GM12878 (cell line): ENCODE results near the gene CAV2.

Experiments
- IKZF1 ChIP-seq: fragments of 450-650 bp; conservative IDR thresholded peaks from 2 replicates; pipeline ENCODE4 v1.6.1; 2017; ENCODE audit warnings: antibody characterized with exemption, mild to moderate bottlenecking
- PML ChIP-seq: IDR thresholded peaks from 2 replicates; pipeline ENCODE4 v1.6.1; 2012; ENCODE audit warnings: low read length, inconsistent platforms
- POLR2A ChIP-seq: IDR thresholded peaks from 2 replicates; pipeline ENCODE4 v1.6.1; 2011; ENCODE audit warnings: low read depth, mild to moderate bottlenecking, low read length
- SREBF2 ChIP-seq: IDR thresholded peaks from 2 replicates; pipeline ENCODE4 v1.6.1; 2012; ENCODE audit warnings: mild to moderate bottlenecking, low read length
- USF2 ChIP-seq: IDR thresholded peaks from 2 replicates; pipeline ENCODE4 v1.6.1; 2011; ENCODE audit warnings: low read depth, low read length, improper control_type of control experiment, borderline replicate concordance
- TF ChIP-seq, protein P1 (sequence below): IDR thresholded peaks from 2 replicates; pipeline ENCODE4 v1.6.1; 2012; ENCODE audit warnings: low read depth, low read length, improper control_type of control experiment
- TF ChIP-seq, protein P2 (sequence below), 3 experiments: IDR thresholded peaks in 2 of 3; conservative IDR thresholded peaks in 1 of 3; 2 replicates each; pipeline ENCODE4 v1.5.1; 2011; ENCODE audit warnings: low read depth in 3 of 3, low read length in 3 of 3, mild to moderate bottlenecking in 3 of 3, control low read depth in 2 of 3, moderate library complexity in 2 of 3, inconsistent platforms in 1 of 3, mixed read lengths in 1 of 3; ENCODE audit not compliant: control insufficient read depth in 2 of 3, insufficient read depth in 1 of 3; ENCODE audit errors: extremely low read depth in 1 of 3

DNA sequence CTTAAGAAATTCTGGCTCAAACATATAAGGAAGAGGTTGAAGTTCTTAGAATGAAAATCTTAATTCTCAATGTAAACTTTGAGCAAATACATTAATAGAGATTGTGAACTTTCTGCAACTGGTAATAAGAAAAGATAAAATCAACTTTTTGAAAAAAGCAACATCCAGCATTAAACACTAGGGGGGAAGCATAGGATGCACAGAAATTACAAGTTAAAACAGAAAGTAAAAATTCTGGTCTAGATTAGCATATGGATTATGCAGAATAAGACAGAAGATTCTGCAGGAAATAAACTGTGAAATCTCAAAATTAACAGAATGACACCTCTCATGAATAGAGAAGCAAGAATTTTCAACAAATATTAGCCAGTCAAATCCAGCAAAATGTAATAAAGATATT is 38.0 kb upstream of the CAV2 start:
- TF ChIP-seq, protein P1, sequence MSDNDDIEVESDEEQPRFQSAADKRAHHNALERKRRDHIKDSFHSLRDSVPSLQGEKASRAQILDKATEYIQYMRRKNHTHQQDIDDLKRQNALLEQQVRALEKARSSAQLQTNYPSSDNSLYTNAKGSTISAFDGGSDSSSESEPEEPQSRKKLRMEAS: no peak
- TF ChIP-seq, protein P2, sequence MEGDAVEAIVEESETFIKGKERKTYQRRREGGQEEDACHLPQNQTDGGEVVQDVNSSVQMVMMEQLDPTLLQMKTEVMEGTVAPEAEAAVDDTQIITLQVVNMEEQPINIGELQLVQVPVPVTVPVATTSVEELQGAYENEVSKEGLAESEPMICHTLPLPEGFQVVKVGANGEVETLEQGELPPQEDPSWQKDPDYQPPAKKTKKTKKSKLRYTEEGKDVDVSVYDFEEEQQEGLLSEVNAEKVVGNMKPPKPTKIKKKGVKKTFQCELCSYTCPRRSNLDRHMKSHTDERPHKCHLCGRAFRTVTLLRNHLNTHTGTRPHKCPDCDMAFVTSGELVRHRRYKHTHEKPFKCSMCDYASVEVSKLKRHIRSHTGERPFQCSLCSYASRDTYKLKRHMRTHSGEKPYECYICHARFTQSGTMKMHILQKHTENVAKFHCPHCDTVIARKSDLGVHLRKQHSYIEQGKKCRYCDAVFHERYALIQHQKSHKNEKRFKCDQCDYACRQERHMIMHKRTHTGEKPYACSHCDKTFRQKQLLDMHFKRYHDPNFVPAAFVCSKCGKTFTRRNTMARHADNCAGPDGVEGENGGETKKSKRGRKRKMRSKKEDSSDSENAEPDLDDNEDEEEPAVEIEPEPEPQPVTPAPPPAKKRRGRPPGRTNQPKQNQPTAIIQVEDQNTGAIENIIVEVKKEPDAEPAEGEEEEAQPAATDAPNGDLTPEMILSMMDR (IDR thresholded peaks at IDR 0.05 in 2 of 3, conservative IDR thresholded peaks at IDR 0.05 in 1 of 3; ENCODE audit: control insufficient read depth in 2 of 3, extremely low read depth in 1 of 3, insufficient read depth in 1 of 3, low read depth in 3 of 3, low read length in 3 of 3): peak in 1 of 3 experiments; percentile 9; a peak in 1 of 6 replicates
- TF ChIP-seq USF2: no peak
- TF ChIP-seq SREBF2: no peak
- TF ChIP-seq POLR2A: no peak
- TF ChIP-seq PML: no peak
- TF ChIP-seq IKZF1: no peak
